ENCODE results near the gene THRA. TPM values are rescaled to one million over a fixed set of nuclear protein-coding genes. Genes with fewer than 3 reads are reported as not detected.

The THRA gene
- total RNA-seq, 1 experiment from 2014 or later = 10.1 TPM

DNA sequence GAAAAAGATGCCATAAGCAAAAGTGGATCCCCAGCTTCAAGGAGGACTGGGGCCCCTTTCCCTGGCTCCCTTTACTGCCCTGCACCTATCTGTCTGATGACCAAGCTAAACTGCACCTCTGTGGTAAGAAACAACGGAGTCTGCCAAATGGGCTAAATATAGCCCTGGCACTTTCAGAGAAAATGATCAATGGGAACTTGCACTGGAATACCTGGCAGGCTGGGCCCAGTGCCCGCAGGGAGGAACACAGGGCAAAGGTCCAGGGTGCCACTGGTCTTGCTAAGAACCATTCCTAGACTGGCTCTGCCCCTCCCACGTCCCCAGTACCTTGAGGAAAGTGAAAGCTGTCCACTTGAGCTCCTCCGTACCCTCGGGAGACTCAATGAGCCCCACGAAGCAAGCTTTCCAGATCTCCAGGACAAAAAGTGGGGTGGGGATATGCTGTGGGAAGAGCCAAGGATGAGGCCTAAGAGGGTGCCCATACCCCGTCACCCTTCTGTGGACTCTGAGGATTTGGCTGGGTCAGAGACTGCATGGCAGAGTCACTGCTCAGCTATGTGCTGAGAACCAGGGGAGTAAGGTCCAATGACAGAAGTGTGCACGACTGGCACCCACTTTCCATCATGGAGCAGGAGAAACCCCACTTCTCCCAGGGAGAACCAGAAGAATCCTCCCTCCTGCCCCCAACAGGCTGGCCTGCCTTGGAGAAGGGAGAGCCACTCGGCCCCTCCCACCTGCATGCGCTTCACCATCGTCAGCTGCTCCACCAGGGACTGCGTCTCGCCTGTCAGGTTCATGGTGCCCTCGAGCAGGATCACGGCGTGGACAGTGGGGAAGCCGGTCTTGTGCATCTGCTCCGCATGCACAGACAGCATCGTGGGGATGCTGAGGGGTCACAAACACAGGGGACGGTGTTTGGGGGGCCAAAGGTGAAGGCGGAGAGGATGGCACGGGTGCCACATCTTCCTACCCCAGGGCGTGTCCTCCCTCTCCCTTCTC is 30.1 kb upstream of the THRA start:
- Histone ChIP-seq H2BK20ac (ENCODE audit: low read depth, low read length, poor library complexity, severe bottlenecking) (no peak overlapping the region), H4K91ac (ENCODE audit: insufficient read length, low read depth, low read length) (no peak overlapping the region), H3K18ac (ENCODE audit: insufficient read length, low read depth, low read length) (no peak overlapping the region), H3K79me2 (ENCODE audit: insufficient read depth, low read length) (no peaks in the 10 kb centered on the region), H4K20me1 (ENCODE audit: control insufficient read depth, insufficient read depth, insufficient read length) (no peaks in the 10 kb centered on the region), H3K27ac (ENCODE audit: insufficient read length, low read depth, low read length) (no peak overlapping the region), H2BK12ac (ENCODE audit: insufficient read length, low read depth, low read length) (no peak overlapping the region), H2BK5ac (ENCODE audit: insufficient read length, low read length) (no peak overlapping the region), H3K79me1 (ENCODE audit: insufficient read depth, low read depth, low read length, poor library complexity, severe bottlenecking) (no peaks in the 10 kb centered on the region), H2AFZ (ENCODE audit: low read length) (no peak overlapping the region), H3K56ac (ENCODE audit: insufficient read length, low read depth, low read length) (no peak overlapping the region), H3T11ph (ENCODE audit: low read length) (no peak overlapping the region), H3K27me3 (ENCODE audit: insufficient read depth, low read length) (no peaks in the 10 kb centered on the region), H3K4me2 (ENCODE audit: insufficient read depth, insufficient read length, low read length) (no peak overlapping the region), H3K23me2 (ENCODE audit: insufficient read length, low read depth, low read length, poor library complexity, severe bottlenecking) (no peaks in the 10 kb centered on the region), H4K8ac (replicated peaks; ENCODE audit: insufficient read length, low read depth, low read length) (no peak overlapping the region), H2BK15ac (ENCODE audit: low read depth, low read length) (no peak overlapping the region), H4K5ac (ENCODE audit: insufficient read length, low read depth, low read length) (no peak overlapping the region), H3K14ac (ENCODE audit: insufficient read depth, low read length) (no peak overlapping the region), H2AK5ac (ENCODE audit: insufficient read length, low read length) (no peak overlapping the region), H2BK120ac (ENCODE audit: low read depth, low read length, poor library complexity, severe bottlenecking) (no peak overlapping the region), H3K9ac (ENCODE audit: extremely low read depth, insufficient read length, low read length) (no peak overlapping the region), H3K23ac (ENCODE audit: insufficient read length, low read depth, low read length) (no peak overlapping the region), H3K4me1 (ENCODE audit: insufficient read depth, low read length) (no peaks in the 10 kb centered on the region), H3K9me3 (ENCODE audit: control insufficient read depth, low read depth, low read length) (no peaks in the 10 kb centered on the region), H3K4ac (ENCODE audit: low read depth, low read length) (no peak overlapping the region)
- no CpG with 5 or more reads among the region's 23 CpGs for WGBS (ENCODE audit: extremely low coverage, insufficient read length, low lambda C conversion rate)
- DNase-seq = no peak
- Mint-ChIP-seq H3K4me1 (peaks cover 5 to 6% of the 10 kb centered on the region in 2 experiments), H3K27me3 (ENCODE audit: low read depth) (no peaks in the 10 kb centered on the region), H3K36me3 (ENCODE audit: insufficient read depth in 1 of 3, low read depth in 3 of 3) (peaks cover 34 to 62% (median 60%) of the 10 kb centered on the region in 3 experiments; a peak in 6 of 7 replicates), H3K27ac (no peak overlapping the region), H3K4me3 (no peak overlapping the region), H3K9me3 (no peaks in the 10 kb centered on the region)
- no peak for TF ChIP-seq CTCF (conservative IDR thresholded peaks at IDR 0.05)
